GM19324 (cell line): ENCODE measurements around the gene PLD4.

Source experiments
- ATAC-seq: cut with Tn5 transposase; IDR thresholded peaks from one replicate; pipeline ENCODE4 v1.9.1; 2021; ENCODE audit warnings: mild to moderate bottlenecking, moderate library complexity; ENCODE audit not compliant: unreplicated experiment, low FRiP score

Gene PLD4

DNA sequence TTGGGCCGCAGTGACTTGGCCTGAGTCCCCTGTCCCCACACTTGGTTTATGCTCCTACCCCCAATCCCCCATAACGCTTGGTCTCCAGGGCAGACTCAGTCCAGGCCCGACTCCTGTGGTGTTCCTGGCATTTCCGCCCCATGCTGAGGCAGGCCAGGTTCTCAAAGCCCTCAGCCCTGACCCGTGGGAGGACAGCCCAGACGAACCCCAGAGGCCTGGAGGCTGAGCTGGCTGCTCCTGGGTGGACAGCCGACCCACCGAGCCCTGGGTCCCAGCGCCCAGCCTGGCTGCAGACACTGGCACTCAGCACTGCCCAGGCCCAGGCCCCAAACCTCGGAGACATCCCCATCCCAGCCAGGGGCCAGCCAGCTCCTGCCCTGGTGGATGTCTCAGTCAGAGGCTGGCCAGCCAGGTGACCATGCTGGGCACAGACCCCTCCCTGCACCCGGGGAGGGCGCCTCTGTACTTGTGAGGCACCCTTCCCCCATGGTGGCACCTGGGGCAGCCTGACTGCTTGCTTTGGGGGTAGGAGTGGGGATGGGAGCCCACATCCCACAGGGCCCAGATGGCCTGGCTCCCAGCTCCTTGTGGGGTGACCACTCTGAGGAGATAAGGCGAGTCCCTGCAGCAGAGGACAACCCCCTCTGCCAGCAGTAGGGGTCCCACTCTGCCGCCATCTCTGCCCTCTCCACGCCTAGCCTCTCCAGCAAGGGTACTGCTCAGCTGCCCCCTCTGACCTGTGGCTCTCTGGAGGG is 1.4 kb downstream of the PLD4 start:
- ATAC-seq = no peak

DNA sequence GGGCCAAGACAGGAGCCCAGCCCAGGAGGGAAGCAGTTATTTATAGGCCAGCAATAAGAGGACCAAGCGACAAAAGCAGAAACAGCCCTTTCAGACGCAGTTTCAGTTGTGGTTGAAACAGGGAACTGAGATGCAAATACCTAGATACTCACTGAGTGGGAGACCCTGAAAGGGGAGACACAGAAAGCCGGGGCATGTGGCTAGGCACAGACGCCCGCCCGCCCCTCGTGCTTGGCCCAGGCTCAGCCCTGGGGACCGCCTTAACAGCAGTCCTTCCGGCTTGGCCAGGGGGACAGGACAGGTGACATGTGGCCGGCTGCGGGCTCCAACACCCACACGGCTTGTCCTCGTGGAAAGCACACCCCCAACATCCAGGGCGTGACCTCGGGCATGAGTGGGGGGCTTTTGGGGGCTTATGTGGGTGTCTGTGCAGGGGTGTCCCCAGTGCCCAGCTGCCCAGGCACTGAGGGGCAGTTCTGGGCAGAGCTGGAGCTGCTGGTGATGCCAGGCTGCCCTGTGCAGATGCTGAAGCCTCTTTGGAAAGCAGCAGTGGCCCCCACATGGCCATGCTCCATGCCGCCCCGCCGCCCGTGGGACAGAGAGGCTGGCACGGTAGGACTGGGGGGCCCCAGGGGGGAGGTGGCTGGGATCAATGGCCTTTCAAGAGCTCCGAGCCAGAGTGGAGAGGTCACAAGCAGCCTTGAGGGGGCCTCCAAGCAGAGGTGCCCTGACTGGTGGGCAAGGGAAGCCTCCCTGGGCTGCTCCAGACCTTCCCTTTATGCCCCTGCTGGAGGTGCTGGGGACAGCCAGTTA is 2.1 kb downstream of the PLD4 start:
- peak; percentile 79 for ATAC-seq

DNA sequence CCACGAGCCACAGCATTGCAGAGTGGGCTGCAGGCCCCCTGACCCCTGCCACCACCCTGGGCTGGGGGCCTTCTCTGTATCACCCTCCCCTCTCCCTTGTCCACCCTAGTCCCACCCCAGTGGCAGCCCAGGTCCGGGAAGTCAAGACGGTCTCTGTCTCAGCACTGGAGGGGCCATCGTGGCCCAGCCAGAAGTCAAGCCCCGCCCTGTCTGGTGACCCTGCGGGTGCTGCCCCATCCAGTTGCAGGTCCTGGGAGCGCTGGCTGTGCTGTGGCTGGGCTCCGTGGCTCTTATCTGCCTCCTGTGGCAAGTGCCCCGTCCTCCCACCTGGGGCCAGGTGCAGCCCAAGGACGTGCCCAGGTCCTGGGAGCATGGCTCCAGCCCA is 2.7 kb downstream of the PLD4 start:
- ATAC-seq = no peak

DNA sequence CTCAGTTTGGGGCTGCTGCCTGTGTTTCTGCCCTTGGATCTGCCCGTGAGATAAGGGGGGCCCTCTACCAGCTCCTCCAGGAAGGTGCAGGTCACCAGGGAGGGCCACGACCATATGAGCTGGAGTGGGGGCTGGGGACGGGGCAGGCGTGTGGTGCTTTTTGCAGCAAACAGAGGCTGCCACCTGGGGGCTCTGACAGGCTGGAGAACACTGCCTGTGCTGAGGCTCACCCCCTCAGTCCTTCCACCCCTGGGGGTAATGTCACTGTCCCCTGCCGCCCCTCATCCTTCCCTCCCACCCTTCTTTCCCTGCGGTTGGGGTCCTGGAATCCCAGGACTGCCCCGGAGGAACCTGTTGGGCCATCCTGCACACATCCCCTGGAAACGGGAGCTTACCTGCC is 3.2 kb downstream of the PLD4 start:
- no peak for ATAC-seq

DNA sequence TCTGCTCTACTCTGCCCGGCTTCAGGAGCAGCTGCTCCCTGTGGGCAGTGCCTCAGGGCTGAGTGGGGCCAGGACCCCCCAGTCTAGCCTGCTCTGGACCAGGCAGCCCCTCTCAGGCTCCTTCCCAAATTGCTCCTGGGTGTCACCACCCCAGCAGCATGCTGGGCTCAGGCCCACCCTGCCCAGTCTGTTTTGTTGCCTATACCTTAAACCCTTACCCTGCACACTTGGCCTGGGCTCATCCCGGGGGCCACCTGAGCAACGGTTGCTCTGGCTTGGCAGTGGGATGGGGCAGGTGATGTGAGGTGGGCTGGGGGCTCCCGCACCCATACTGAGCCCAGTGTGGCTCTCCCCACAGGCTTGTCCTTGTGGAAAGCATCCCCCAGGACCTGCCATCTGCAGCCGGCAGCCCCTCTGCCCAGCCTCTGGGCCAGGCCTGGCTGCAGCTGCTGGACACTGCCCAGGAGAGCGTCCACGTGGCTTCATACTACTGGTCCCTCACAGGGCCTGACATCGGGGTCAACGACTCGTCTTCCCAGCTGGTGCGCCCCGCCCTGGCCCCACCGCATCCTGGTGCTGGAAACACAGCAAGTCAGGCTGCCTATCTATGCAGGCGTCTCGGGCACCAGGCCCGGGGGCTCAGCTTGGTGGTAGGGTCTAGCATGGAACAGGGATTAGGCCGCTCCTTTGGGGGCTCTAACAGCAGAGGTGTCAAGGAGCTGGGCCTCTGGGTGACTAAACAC is 3.9 kb downstream of the PLD4 start:
- ATAC-seq = no peak

DNA sequence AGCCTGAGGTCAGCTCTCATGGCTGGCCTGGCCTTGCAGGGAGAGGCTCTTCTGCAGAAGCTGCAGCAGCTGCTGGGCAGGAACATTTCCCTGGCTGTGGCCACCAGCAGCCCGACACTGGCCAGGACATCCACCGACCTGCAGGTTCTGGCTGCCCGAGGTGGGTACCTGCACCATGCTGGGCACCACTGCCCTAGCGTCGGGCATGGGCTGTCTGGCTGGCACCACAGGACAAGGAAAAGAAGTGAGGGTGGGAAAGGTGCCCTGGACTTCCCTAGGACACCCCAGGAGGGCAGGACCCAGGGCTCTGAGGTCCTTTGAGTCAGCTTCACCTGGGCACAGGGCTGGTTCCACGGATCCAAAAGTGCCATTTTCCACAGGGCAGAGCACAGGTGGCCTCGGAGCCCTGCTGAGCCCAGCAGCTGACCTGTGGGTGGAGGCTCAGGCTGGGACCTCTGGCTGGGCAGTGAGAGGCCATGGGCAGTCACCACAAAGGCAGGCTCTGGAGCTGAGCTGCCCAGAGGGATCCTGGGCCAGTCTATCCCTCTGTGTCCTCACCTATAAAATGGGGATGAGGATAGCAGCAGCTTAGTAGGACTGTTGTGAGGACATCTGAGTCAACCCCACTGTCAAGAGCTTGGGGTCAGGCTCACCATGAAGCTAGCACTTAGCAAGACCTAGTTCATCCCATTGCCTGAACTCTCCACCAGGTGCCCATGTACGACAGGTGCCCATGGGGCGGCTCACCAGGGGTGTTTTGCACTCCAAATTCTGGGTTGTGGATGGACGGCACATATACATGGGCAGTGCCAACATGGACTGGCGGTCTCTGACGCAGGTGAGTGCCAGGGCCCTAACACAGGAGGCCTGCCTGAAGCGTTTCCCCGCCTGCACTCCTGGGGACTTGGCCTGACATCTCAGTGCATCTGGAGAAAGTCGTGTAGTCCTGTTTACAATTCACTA is 4.9 kb downstream of the PLD4 start:
- no peak for ATAC-seq

DNA sequence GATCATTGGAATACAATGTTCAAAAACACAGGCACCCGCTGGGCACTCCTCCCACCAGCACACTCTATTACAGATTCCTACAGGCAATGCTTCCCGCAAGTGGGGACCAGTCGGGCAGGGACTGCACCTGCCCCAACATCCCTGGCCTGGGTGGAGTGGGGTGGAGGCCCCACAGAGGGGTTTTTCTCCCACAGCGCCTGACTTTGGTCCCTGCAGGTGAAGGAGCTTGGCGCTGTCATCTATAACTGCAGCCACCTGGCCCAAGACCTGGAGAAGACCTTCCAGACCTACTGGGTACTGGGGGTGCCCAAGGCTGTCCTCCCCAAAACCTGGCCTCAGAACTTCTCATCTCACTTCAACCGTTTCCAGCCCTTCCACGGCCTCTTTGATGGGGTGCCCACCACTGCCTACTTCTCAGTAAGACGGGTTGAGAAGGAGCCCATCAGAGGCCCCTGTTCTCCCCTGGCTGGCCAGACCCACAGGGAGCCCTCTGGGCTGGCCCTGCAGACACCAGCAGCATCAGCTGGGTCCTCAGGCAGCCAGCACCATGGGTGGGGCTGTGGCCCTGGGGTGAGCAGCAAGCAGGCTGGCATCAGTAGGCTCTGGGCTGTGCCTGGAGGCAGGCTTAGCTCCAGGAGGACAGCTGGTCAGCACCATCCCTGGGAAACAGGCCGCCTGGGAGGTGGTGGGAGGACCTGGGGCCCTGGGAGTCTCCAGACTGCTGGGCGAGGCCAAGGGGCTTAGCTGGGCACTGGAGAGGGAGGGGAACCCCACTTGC is 6.0 kb downstream of the PLD4 start:
- ATAC-seq = no peak

DNA sequence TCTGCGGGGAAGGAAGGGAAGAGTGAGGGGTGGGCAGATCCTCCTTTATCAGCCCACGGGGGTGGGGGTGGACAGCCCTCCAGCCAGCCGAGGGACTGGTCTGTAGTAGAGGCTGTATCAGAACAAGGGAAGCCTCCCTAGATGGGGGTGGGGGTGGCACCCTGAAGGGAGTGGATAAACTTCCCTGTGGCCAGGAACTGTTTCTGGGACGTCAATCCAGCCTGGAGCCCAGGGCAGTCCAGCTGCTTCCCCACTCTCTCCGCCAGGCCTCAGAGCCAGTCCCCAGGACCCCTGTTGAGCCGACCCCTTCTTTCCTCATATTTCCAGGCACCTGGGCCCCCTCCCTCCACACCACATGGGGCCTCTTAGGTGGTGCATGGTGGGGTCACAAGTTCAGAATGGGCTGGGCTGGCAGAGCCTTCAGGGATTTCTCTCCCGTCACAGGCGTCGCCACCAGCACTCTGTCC is 6.7 kb downstream of the PLD4 start:
- ATAC-seq = no peak

DNA sequence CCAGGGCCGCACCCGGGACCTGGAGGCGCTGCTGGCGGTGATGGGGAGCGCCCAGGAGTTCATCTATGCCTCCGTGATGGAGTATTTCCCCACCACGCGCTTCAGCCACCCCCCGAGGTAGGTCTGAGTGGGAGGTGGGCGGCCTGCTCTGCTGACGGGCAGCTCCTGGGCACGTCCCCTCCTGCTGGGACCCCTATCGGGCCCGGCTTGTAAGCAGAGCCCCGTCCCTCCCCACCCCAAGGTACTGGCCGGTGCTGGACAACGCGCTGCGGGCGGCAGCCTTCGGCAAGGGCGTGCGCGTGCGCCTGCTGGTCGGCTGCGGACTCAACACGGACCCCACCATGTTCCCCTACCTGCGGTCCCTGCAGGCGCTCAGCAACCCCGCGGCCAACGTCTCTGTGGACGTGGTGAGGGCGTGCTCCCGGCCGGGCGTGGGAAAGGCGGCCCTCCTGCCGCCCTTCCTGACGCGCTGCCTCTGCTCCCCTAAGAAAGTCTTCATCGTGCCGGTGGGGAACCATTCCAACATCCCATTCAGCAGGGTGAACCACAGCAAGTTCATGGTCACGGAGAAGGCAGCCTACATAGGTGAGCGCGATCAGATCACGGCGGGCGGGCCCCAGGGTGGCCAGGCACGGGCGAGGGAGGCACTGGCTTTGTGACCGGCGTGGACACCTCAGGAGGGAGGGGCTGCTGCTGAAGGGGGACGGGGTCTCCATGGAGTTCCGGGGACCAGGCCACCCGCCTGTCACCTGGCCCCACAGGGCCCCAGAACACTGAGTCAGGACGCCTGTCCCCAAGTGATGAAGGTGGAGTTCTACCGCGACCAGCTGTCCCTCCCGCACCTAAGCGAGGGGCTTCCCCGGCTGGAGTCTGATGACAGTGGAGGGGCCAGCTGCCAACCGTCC is 7.3 kb downstream of the PLD4 start:
- no peak for ATAC-seq

DNA sequence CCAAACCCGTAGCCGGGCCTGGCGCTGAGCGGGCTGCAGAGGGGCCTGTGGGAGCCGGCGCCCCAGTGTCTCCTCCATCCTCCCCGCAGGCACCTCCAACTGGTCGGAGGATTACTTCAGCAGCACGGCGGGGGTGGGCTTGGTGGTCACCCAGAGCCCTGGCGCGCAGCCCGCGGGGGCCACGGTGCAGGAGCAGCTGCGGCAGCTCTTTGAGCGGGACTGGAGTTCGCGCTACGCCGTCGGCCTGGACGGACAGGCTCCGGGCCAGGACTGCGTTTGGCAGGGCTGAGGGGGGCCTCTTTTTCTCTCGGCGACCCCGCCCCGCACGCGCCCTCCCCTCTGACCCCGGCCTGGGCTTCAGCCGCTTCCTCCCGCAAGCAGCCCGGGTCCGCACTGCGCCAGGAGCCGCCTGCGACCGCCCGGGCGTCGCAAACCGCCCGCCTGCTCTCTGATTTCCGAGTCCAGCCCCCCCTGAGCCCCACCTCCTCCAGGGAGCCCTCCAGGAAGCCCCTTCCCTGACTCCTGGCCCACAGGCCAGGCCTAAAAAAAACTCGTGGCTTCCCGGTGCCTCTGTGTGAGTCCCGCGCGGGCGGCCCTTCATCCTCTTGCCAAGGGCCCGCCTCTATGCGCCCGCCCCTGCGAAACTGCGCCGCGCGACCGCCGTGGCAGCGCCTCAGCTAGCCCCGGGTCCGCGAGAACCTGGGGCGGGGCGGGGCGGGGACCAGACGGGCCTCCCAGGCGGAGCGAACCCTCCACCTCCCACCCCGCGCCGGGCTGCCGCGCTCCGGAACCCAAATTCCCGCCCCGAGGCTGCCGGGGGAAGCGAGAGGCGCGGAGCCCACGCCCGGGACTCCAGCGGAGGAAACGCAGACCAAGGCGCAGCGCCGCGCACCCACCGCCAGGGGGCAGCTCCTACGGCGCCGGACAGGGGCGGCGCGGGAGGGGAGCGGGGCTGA is 8.3 kb downstream of the PLD4 start:
- ATAC-seq = no peak

DNA sequence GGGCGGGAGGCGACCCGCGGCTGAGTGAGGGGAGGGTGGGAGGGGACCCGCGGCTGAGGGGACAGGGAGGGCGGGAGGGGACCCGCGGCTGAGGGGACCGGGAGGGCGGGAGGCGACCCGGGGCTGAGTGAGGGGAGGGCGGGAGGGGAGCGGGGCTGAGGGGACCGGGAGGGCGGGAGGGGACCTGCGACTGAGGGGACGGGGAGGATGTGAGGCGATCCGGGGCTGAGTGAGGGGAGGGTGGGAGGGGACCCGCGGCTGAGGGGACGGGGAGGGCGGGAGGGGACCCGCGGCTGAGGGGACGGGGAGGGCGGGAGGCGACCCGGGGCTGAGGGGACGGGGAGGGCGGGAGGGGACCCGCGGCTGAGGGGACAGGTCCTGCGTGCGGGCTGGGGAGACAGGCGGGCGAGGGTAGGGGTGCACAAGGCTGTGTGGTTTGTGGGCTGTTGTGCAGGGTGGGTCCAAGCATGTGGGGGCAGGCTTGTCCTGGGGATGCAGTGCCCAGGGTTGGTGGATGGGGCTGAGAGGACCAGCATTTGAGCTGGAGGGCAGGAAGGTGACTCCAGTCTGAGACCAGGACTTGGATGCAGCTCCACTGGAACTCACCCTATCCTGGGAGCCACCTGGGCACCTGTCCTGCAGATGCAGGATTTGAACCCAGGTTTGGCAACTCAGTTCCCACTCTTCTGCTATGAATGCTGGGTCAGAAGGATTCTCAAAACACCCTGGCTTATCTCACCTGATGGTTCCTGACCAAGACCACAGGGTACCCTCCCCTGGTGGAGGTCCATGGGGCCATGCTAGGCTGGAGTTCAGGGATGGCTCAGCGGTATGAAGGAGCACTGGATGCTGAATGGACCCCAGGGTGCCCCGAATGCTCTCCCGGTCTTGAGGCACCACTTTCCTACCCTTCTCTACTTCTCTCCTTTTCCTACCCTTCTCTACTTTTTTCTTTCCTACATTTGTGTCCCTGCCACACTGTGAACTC is 9.4 kb downstream of the PLD4 start:
- ATAC-seq = no peak

DNA sequence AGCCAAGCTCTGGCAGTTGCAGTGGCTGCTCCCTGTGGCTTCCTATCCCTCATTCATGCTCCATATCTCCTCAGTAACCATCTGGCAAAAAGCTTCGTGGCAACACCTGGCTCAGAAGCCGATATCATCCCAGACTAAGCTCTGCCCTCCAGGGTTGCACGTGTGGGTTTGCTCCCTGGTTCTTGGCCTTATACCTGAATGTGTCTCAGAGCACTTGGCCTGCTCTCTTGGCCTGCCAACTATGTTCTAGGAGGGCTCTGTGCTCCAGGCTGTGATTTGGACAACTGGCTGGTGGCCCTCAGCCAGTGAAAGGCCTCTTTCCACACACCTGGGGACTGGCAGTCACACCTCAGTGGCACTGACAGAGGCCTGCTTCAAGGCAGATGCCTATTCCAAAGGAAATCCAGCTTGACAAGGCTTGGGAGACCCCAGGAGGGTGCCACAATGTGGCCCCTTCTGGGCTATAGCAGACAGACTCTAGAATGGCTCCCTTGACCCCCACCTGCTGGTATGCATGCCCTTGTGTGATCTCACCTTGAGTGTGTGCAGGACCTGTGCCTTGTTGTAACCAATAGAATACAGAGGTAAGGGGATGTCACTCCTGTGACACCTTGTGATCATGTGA is 10.5 kb downstream of the PLD4 start:
- no peak for ATAC-seq

DNA sequence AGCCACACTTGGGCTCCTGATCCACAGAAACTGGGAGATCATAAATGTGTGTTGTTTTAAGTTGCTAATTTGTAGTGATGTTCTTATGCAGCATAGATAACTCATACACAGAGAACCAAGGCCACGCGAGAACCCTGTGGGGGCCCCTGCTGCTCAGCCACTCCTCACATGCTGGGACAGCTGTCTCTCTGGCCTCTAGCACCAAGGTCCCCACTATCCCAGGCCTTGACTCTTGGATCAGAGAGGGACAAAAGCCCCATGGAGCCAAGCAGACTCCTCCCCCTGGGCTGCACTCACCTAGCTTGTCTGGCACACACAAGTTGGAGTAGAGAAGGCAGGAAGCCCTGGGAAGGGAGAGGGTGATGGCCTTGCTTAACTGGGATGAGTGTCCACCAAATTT is 11.3 kb downstream of the PLD4 start:
- no peak for ATAC-seq

DNA sequence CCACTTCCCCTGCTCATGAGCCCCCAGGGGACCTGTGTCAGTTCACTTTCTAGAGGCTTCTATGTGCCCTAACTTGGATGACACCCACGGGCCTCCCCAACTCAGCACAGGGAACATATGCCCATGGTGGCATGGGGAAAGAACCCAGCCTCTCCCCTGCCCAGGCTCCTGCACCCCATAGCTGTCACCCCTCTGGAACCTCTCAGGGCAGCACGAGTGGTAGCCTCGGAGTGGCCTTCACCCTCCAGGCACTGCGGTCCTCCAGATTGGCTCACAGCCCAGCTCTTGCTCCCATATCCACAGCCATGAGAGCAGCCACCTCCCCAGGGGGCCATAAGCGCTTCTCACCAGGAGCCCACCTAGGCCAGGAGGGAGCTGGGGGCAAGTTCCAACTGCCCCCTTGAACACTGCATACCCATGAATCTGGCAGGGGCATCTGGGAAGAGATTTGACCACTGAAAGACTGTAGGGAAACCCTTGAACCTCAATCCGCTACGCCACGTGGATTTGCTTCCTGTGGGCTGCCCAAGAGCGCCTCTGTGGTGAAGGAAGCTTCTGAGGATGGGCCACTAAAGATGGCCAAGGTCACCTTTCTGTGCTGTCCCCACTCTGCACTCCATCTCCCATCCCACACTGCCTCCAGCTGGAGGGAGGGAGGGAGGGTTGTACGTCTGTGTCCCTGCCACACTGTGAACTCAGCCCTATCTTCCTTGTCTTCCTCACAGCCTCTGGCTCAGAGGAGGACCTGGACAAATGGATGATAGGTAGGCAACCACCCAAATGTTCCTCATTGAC is 11.9 kb downstream of the PLD4 start:
- ATAC-seq = no peak

DNA sequence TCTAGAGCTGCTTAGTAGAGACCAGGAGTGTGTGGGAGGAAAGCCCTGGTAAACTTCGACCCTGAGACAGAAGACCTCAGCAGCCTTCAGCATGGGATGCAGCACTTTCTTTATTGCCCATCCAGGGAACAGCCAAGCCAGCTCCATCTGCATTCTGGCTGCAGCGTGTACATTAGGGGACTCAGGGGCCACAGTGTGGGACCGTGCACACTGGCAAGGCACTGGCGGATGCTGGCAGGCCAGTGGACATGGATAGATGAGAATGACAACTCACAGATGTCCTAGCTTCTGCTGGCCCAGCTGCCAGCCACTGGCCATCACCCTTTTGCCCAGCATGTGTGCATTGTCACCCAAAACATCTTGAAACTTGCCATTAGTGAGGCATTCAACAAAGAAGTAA is 12.5 kb downstream of the PLD4 start:
- ATAC-seq = no peak
